Uterus (tissue), 2 donors: Measurements from ENCODE around the gene NLGN1.

Source experiments
- POLR2A ChIP-seq, 2 donors: fragments of 450-650 bp; IDR thresholded peaks; one replicate each; pipeline ENCODE4 v1.6.1; 2016; ENCODE audit warnings: antibody characterized with exemption in 2 of 2, mild to moderate bottlenecking in 1 of 2, moderate library complexity in 1 of 2
- TF ChIP-seq, protein P1 (sequence below), 4 experiments: fragments of 200-600 bp in 2 of 4; fragments of 450-650 bp in 2 of 4; sonication (generic) in 2 of 4; IDR thresholded peaks; one replicate each; pipeline ENCODE4 v1.5.1; 2016 to 2019; ENCODE audit warnings: antibody characterized with exemption in 4 of 4, mild to moderate bottlenecking in 2 of 4, moderate library complexity in 1 of 4

DNA sequence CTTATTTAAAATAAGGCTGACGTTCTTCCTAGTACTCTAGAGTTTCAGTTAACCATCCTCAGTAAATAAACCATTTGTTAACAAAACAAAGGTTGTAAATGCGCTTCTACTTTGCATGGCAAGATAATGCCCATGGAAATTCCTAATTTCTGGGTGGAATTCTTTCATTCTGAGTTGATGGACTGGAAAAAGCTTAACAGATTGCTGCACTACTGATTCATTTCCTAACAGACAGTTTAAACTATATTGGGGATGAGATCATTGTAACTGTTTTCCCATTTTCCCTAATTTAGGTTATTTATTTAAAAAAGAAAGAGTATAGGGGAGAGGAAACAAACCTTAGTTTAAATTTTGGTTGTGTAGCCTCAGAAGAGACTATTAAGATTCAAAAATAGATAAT lies 342.2 kb downstream of the NLGN1 start:
- TF ChIP-seq POLR2A (IDR thresholded peaks at IDR 0.05), result no peak
- TF ChIP-seq, protein P1, sequence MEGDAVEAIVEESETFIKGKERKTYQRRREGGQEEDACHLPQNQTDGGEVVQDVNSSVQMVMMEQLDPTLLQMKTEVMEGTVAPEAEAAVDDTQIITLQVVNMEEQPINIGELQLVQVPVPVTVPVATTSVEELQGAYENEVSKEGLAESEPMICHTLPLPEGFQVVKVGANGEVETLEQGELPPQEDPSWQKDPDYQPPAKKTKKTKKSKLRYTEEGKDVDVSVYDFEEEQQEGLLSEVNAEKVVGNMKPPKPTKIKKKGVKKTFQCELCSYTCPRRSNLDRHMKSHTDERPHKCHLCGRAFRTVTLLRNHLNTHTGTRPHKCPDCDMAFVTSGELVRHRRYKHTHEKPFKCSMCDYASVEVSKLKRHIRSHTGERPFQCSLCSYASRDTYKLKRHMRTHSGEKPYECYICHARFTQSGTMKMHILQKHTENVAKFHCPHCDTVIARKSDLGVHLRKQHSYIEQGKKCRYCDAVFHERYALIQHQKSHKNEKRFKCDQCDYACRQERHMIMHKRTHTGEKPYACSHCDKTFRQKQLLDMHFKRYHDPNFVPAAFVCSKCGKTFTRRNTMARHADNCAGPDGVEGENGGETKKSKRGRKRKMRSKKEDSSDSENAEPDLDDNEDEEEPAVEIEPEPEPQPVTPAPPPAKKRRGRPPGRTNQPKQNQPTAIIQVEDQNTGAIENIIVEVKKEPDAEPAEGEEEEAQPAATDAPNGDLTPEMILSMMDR (IDR thresholded peaks at IDR 0.05), result no peak
